Fibroblast of mammary gland (primary cell): Measurements from ENCODE around the gene P2RX7.

ENCODE experiments used
- DNase-seq: peaks from one replicate; pipeline ENCODE4 v3.0.0-alpha.2; 2010; ENCODE audit warnings: low read depth
- H3K4me3 ChIP-seq: 2 replicates; pipeline ENCODE4 v1.5.1; 2011; ENCODE audit warnings: low read depth, mild to moderate bottlenecking, low read length, moderate library complexity; ENCODE audit not compliant: control insufficient read depth
- TF ChIP-seq, protein P1 (sequence below): conservative IDR thresholded peaks from 2 replicates; pipeline ENCODE4 v1.5.1; 2011; ENCODE audit warnings: low read depth, low read length, inconsistent platforms; ENCODE audit not compliant: control insufficient read depth, insufficient read depth

P2RX7 gene

DNA sequence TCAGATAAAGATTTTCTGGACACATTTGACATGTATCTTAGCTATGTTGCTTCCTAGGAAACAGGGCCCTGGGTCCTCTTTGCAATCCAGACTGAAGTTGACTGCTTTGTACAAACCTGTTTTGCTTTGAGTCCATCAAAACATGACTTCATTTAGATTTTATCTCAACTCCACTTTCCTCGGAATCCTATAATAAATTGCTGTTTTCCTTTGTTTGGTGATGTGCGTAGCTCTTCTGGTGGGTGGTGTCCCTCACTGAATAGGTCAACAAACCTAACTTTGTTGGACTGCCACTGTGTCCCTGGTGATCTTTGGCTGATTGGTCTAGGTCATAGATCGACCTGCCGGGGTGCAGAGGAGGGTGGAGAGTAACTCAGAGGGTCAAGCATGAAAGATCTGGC, 735 bp upstream of the P2RX7 start:
- TF ChIP-seq, protein P1, sequence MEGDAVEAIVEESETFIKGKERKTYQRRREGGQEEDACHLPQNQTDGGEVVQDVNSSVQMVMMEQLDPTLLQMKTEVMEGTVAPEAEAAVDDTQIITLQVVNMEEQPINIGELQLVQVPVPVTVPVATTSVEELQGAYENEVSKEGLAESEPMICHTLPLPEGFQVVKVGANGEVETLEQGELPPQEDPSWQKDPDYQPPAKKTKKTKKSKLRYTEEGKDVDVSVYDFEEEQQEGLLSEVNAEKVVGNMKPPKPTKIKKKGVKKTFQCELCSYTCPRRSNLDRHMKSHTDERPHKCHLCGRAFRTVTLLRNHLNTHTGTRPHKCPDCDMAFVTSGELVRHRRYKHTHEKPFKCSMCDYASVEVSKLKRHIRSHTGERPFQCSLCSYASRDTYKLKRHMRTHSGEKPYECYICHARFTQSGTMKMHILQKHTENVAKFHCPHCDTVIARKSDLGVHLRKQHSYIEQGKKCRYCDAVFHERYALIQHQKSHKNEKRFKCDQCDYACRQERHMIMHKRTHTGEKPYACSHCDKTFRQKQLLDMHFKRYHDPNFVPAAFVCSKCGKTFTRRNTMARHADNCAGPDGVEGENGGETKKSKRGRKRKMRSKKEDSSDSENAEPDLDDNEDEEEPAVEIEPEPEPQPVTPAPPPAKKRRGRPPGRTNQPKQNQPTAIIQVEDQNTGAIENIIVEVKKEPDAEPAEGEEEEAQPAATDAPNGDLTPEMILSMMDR, result no peak
- no peak overlapping the region for H3K4me3 ChIP-seq
- DNase-seq, result no peak

DNA sequence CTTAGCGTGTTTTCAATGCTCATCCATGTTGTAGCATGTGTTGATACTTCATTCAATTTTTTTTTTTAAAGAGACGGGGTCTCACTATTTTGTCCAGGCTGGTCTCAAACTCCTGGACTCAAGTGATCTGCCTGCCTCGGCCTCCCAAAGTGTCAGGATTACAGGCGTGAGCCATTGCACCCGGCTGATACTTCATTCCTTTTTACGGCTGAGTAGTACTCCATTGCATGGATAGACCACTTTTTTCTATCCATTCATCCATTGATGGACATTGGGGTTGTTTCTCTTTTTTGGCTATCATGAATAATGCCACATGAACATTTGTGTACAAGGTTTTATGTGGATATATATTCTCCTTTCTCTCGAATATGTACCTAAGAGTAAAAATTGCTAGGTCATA, 1.2 kb downstream of the P2RX7 start:
- H3K4me3 ChIP-seq, result no peak overlapping the region
- DNase-seq, result no peak
- TF ChIP-seq, protein P1, result no peak

DNA sequence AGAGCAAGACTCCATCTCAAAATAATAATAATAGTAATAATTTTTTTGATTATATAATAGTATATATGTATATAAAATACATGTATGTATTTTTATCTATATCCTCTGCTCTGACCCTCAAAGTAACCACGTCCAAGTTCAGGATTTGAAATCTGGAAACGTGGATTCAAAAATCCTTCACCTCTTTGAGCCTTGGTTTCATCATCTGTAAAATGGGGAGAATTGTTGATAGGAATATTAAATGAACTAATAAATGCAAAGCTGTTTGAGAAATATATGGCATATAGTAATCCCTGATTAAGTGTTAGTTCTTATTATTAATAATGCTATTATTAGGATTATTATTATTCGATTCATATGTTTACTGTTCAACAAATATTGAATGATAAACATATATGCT, 2.6 kb downstream of the P2RX7 start:
- no peak overlapping the region for H3K4me3 ChIP-seq
- TF ChIP-seq, protein P1, result no peak
- DNase-seq, result no peak

DNA sequence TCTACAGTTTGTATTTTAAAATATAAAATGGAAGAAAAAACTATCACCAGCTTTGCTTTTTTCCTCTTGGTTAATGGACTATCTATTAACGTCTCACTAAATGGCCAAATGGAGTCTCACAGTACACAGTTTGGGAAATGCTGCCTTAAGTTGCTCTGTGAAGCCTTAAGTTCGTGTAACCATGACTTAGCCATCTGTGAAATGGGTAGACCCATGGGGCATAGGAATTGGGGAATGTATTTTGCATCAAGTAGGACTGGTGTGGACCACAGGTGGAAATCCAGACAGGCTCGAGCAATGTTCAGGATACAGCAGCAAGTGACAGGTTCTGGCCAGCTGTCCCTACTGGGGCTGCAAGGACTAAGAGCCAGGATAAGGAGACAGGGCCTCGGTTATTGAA, 4.8 kb downstream of the P2RX7 start:
- TF ChIP-seq, protein P1, result no peak
- H3K4me3 ChIP-seq, result no peak overlapping the region
- no peak for DNase-seq

DNA sequence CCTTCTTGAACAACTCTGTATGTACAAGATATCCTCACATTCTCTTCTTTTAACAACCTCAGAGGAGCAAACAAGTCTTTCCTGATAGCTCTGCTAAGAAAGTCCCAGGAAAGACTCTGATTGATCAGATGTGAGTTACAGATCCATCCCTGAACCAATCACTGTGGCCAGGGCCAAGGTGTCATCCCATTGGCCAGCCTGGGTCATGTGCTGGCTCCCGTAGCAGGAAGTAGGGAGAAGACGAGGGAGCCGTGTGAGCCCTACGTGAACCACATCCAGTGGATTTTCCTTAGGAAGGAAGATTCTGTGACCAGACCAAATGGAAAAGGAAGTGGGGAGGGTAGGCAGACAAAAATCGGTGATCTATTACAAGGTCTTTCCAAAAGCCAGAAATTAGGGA, 5.6 kb downstream of the P2RX7 start:
- DNase-seq, result no peak
- no peak overlapping the region for H3K4me3 ChIP-seq
- TF ChIP-seq, protein P1, result no peak

DNA sequence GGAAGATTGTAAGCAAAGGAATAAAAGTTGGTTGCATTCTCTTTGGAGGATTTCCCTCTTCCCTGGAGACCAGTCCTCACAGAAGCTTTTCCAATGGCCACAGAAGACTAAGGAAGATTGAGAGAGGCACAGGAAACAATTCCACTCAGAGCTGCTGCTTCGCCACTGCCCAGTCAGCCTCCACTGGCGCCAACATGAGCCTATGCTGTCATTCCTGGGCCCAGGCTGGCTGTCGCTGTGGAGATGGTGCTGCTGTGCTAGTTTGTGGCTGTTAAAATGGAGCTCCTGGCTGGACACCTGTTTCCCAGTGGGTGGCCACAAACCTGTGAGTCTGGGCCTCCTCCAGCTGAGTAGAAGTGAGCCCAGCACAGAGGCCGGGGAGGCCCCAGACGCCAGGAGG, 6.6 kb downstream of the P2RX7 start:
- no peak for DNase-seq
- TF ChIP-seq, protein P1, result no peak
- H3K4me3 ChIP-seq, result no peak overlapping the region

DNA sequence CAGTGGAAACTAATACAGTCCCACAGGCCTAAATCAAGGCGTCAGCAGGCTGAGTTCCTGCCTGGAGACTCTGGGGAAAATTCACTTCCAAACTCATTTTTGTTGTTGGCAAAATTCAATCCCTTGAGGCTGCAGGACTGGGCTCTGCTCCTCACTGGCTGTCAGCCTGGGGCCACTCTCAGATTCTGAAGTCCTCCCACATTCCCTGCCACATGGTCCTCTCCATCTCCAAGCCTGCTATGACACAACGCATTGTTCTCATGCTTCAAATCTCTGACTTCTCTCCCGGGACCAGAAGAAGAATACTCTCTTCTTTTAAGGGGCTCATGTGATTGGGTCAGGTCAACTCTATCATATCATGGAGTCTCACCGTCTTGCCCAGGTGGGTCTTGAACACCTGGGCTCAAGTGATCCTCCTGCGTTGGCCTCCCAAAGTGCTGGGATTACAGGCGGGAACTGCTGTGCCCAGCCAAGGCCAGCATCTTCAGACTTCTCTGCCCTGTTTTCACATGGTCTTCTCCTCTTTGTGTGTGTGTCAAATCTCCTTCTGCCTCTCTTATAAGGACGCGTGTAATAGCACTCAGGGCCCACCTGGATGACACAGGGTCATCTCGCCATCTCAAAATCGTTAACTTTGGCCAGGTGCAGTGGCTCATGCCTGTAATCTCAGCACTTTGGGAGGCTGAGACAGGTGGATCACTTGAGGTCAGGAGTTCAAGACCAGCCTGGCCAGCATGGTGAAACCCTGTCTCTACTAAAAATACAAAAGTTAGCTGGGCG, 9.7 kb downstream of the P2RX7 start:
- DNase-seq, result no peak
- H3K4me3 ChIP-seq, result no peak overlapping the region
- TF ChIP-seq, protein P1, result no peak
